ENCODE data around the gene FAM174B.

The FAM174B gene

GRCh38 chr15:92655178-92655995, at the start of gene FAM174B:
Gene FAM174B (minus strand): TSS chr15:92655775.
- DNase-seq, result peak in 1 of 2 donors; percentile 6

DNA sequence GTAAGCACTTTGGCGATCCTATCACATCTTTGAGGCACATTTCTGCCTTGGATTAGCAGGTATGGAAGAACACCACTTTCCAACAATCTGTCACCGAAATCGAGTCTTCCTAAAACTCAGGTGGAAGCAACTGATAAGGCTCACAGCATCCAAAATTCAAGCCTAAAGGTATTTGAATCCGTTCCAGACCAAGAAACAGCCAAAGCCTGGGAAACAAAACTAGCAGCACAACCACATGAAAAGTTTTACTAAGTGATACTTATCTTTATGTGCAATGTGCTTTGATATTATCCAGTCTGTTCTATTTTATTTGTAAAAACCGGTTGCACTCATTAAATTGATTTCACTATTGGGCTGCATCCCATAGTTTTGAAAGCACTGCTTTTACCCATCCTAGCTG, 40.5 kb upstream of the FAM174B start:
- DNase-seq, result no peak

- no peak for DNase-seq
Measured at GRCh38 chr15:92693691-92694331, 38.2 kb upstream of the FAM174B start.

DNA sequence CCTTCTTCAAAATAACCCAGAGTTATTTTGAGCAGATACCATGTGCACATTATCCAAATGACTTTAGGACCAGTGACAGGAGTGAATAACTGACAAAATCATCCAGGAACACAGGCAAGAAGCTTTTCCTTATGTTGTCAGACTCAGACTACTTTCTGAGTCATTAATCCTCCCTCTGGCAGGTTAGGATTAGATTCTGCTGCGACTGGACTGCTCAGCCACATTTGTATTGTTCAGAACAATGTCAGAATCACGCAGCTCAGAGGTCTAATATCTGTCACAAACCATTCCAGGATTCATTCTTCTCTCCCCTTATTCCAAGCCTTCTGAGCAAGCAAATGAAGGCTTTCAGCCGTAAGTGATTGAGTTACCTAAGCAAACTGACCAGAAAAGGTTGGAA, 34.8 kb upstream of the FAM174B start:
- DNase-seq, result no peak

DNA sequence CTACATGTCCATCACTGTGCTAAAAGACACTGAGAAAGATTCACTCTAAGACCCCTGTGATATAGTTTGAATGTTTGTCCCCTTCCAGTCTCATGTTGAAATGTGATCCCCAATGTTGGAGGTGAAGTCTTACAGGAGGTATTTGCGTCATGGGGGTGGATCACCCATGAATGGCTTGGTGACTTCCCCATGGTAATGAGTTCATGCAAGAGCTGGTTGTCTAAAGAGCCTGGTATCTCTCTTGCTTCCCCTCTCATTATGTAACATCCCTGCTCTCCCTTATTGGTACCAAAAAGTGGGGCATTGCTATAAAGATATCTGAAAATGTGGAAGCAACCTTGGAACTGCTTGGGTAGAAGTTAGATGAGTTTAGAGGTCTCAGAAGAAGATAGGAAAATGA, 32.2 kb upstream of the FAM174B start:
- DNase-seq, result no peak

DNA sequence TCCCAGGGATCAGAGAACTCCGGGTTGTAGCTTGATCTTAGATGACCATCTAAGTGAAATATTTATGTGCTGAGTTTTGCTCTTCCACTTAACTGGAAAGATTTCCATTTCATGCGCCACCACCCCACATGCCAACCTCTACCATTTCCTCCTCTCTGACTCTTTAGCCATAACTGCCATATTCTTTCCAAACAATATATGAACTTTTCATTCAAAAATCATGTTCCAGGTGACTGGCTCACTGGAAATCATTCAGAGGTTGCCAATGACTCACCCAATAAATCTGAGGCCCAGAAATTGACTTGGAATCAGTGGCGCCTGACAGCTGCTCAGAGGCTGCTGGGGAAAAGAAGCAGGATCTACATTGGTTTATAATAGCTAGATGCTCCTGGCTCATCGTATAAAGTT, 31.6 kb upstream of the FAM174B start:
- DNase-seq, result no peak

GRCh38 chr15:92683511-92683834, 27.9 kb upstream of the FAM174B start:
- no peak for DNase-seq

- no peak for DNase-seq
Measured at GRCh38 chr15:92682741-92683510, 27.4 kb upstream of the FAM174B start.

DNA sequence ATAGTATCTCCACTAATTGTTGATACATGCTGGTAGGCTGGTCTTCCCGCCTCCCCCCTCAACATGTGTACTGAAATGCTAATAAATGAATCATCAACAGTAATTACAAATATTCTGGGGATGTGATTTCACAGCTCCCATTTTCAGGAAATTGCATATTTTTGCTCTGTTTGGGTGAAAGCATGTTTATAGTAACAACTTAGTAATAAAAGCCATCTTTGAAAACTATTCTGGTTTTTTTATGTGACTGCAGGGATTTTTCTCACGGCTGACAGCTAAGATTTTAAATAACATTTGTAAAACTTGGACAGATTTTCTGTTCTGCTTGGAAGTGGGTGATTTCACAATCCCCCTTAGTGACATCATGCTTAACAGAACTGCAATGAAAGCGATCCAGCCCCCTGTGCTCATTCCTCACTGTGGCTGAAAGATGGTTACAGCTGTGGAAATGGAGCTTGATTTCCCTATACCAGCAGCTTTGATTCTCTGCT, 25.6 kb upstream of the FAM174B start:
- no peak for DNase-seq

GRCh38 chr15:92677999-92678398, 22.4 kb upstream of the FAM174B start:
- no peak for DNase-seq

DNA sequence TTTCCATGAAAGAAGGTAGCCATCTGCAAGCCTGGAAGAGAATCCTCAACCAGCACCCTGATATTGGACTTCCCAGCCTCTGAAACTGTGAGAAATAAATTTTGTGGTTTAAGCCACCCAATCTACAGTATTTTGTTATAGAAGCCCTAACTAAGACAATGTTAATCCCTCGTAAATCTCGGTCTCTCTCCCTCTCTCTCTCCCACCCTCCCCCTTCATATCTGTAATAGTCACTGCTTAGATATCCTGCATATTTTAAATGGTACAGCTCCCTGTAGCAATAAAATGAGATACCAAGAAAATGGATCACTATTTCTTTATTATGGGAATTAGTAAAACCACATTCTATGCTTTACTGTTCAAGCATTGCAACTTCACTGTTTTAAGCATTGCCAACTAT, 21.0 kb upstream of the FAM174B start:
- DNase-seq, result no peak

DNA sequence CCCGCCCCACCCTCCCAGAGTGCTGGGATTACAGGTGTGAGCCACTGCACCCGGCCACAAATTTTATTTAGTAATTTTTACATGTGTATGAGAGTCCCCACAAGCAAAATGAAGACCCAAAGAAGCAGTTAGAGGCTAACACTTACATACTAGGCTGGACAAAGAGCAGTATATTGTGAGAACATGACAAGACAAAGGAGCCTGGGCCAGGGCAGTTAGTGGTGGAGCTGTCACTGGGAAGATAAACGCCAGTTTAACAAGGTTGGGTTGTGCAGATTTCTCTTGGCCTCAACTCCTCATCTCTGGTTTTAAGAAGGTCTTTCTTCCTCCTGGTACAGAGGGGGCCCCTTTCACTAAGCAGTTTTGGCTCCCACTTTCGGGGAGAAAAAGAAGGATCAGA, 19.9 kb upstream of the FAM174B start:
- no peak for DNase-seq

GRCh38 chr15:92674347-92674746, 18.8 kb upstream of the FAM174B start:
- no peak for DNase-seq

GRCh38 chr15:92672102-92672501, 16.5 kb upstream of the FAM174B start:
- no peak for DNase-seq

- DNase-seq, result no peak
Measured at GRCh38 chr15:92671406-92671805, 15.8 kb upstream of the FAM174B start.

DNA sequence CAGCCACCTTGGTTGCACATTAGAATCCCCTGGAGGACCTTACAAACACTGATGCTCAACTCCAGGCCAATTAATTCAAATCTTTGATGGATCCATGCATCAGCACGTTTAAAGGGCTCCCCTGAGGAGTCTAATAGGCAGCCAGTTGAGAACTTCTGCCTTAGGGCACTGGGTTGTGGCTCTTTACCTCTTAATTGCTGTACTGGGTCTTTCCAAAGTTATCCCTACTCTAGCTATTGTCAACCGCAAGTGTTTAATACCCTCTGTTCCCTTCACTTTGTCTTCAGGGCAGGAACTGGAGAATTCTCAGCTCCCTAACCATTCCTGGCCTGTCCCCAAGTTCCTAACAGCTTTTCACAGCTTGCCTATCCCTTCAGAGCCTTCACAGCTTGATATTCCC, 15.0 kb upstream of the FAM174B start:
- DNase-seq, result no peak

GRCh38 chr15:92669432-92669831, 13.9 kb upstream of the FAM174B start:
- DNase-seq, result no peak

- DNase-seq, result no peak
Measured at GRCh38 chr15:92668620-92669019, 13.0 kb upstream of the FAM174B start.

DNA sequence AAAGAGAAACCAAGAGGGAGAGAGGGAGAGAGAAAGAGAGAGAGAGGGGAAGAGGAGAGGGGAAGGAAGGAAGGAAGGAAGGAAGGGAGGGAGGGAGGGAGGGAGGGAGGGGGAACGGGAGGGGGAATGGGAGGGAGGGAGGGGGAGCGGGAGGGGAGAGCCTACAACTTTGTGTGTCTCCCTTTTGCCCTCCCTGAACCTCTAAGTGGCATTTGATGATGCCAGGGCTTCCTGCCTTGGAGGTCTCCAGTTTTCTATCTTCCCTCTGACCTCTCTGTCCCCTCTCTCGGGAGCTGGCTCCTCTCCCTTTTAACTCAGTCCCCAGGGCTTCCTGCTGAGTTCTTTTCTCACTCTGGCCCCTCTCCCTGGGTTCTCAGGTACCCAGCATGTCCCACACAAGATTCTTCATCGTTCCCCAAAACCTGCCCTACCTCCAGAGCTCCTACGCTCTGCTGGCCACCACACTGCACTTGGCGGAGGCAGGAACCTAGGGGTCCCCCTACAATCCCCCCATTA, 12.5 kb upstream of the FAM174B start:
- no peak for DNase-seq

DNA sequence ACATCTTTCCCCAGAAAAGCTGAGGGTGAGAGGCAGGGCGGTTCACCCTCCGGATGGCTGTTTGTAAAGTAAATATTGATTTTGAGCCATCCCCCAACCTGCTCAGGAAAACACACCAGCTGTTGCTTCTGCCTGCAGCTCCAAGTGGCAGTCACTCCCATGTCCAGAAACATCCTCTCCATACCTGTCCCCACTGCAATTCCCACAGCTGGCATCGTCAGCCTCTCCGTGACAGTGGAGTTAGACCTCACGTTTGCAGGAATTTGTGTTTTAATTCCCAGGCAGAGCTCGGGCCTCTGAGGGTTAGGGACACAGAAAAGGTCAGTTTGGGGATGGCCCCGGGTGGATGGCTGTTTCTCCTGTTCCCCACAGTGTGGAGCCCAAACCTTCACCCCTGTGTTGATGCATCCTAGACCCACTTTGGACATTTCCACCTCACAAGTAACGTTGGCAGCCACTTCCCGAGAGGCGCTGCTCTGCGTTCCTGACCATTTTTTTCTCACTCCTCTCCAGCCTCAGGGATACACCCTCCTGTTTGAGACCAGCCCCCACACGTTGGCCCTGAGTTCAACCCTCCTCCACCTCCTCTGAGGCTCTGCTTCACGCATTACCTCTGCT, 11.8 kb upstream of the FAM174B start:
- DNase-seq, result no peak

DNA sequence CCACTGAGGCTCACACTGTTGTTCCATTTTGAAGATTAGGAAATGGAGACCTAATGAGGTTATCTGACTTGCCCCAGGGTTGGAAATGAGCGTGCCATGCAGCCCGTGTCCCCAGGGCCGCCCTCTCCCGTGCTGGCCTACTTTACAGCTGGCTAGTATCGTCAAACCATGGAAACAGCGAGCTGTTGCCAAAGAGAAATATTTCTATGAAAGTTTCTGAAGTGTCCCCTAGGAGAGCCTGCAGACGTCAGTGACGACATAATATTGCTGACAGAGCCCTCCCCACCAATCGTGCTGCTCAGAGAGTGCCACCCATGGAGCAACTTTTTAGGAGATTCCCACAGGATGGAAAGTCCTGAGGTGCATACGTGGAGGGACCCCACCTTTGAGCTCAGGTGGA, 11.2 kb upstream of the FAM174B start:
- no peak for DNase-seq

GRCh38 chr15:92665100-92665555, 9.6 kb upstream of the FAM174B start:
- no peak for DNase-seq

Measured in CD4-positive, alpha-beta T cell treated with Interferon alpha-2 for 1 hour (primary cell).